Keratinocyte (primary cell): ENCODE data around the gene OSGEP. TPM values are rescaled to one million over a fixed set of nuclear protein-coding genes. Genes with fewer than 3 reads are reported as not detected.

Experiments
- DNase-seq: peaks from one replicate; pipeline ENCODE4 v3.0.0-alpha.2; 2011; ENCODE audit warnings: low read depth, missing footprints, low spot score
- FAIRE-seq: peaks from 2 replicates; lab custom pipeline; 2011; peaks lifted over from hg19 to GRCh38; lab: Jason Lieb, UNC
- H2AFZ ChIP-seq: 2 replicates; pipeline ENCODE4 v1.6.0; 2012; ENCODE audit warnings: low read length, control low read depth, inconsistent platforms; ENCODE audit not compliant: control insufficient read depth
- H3K27ac ChIP-seq: 2 replicates; pipeline ENCODE4 v1.5.1; 2011; ENCODE audit warnings: low read length; ENCODE audit not compliant: control insufficient read depth, insufficient read depth
- H3K27me3 ChIP-seq: 3 replicates; pipeline ENCODE4 v1.6.0; 2011; ENCODE audit warnings: low read length; ENCODE audit not compliant: control insufficient read depth, insufficient read depth; ENCODE audit errors: extremely low read depth
- H3K36me3 ChIP-seq, 2 experiments: 2 replicates in 1 of 2; 3 replicates in 1 of 2; pipeline ENCODE4 v1.5.1; 2011; ENCODE audit warnings: low read length in 2 of 2, mild to moderate bottlenecking in 1 of 2; ENCODE audit not compliant: control insufficient read depth in 2 of 2, insufficient read depth in 2 of 2; ENCODE audit errors: extremely low read depth in 1 of 2
- H3K4me1 ChIP-seq: 3 replicates; pipeline ENCODE4 v1.5.1; 2011; ENCODE audit warnings: low read length; ENCODE audit not compliant: control insufficient read depth, insufficient read depth; ENCODE audit errors: extremely low read depth
- H3K4me2 ChIP-seq: 3 replicates; pipeline ENCODE4 v1.6.0; 2011; ENCODE audit warnings: low read depth, low read length; ENCODE audit not compliant: control insufficient read depth, insufficient read depth; ENCODE audit errors: extremely low read depth
- H3K4me3 ChIP-seq, 3 experiments: fragments of 200-600 bp in 1 of 3; sonication (generic) in 1 of 3; 2 replicates in 2 of 3; 3 replicates in 1 of 3; pipeline ENCODE4 v1.5.1; 2011 to 2016; ENCODE audit warnings: low read length in 3 of 3, mild to moderate bottlenecking in 3 of 3, control low read depth in 2 of 3, inconsistent platforms in 1 of 3, low read depth in 1 of 3, mixed read lengths in 1 of 3, mixed run types in 1 of 3, moderate library complexity in 1 of 3; ENCODE audit not compliant: control insufficient read depth in 2 of 3, insufficient read depth in 2 of 3; ENCODE audit errors: extremely low read depth in 1 of 3
- H3K79me2 ChIP-seq: 2 replicates; pipeline ENCODE4 v1.6.0; 2012; ENCODE audit warnings: low read length; ENCODE audit not compliant: control insufficient read depth, insufficient read depth
- H3K9ac ChIP-seq: 3 replicates; pipeline ENCODE4 v1.6.0; 2011; ENCODE audit warnings: low read length; ENCODE audit not compliant: control insufficient read depth, insufficient read depth; ENCODE audit errors: extremely low read depth
- H3K9me1 ChIP-seq: 3 replicates; pipeline ENCODE4 v1.6.0; 2011; ENCODE audit warnings: low read length; ENCODE audit not compliant: control insufficient read depth, insufficient read depth; ENCODE audit errors: extremely low read depth
- H3K9me3 ChIP-seq: 2 replicates; pipeline ENCODE4 v1.5.1; 2012; ENCODE audit warnings: low read depth, low read length; ENCODE audit not compliant: control insufficient read depth
- H4K20me1 ChIP-seq: 3 replicates; pipeline ENCODE4 v1.6.0; 2011; ENCODE audit warnings: low read length; ENCODE audit not compliant: control insufficient read depth, insufficient read depth; ENCODE audit errors: extremely low read depth
- CTCF ChIP-seq, 3 experiments: IDR thresholded peaks in 1 of 3; conservative IDR thresholded peaks in 1 of 3; optimal IDR thresholded peaks in 1 of 3; 2 replicates in 2 of 3; 3 replicates in 1 of 3; pipeline versions ENCODE3 to v1.5.1; 2011; ENCODE audit warnings: low read length in 3 of 3, mild to moderate bottlenecking in 3 of 3, moderate library complexity in 2 of 3, control low read depth in 1 of 3, inconsistent platforms in 1 of 3; ENCODE audit not compliant: insufficient read depth in 2 of 3; ENCODE audit errors: extremely low read depth in 1 of 3
- EZH2 ChIP-seq: IDR thresholded peaks from one replicate; pipeline ENCODE4 v1.6.1; 2012; ENCODE audit warnings: inconsistent platforms, mild to moderate bottlenecking, low read length, moderate library complexity
- dilution Hi-C: fragments of 300-500 bp; cut with MboI; formaldehyde crosslinking; loops from one replicate; pipeline ENCODE4 v1.7.0; 2020; ENCODE audit warnings: low sequenced_read_pairs; ENCODE audit not compliant: extremely low pct_ligation_motif_present
- polyA plus RNA-seq, 5 experiments: library from polyadenylated mRNA; depleted of rRNA in 3 of 5; stranded (reverse) in 3 of 5; stranded (forward) in 1 of 5; unstranded in 1 of 5; fragments of >200 nt; gene quantifications; 1 replicate in 1 of 5; 2 replicates in 3 of 5; 3 replicates in 1 of 5; pipeline versions ENCODE4 v1.2.1 to v1.2.3, GENCODE V29; 2011 to 2012; ENCODE audit warnings: missing spikeins in 2 of 5, low read depth in 1 of 5, low replicate concordance in 1 of 5

The OSGEP gene
- polyA plus RNA-seq, 1 donor (not counting 4 experiments of a cell fraction or from before 2014, with no cell fraction given), result 34.5 TPM

- DNase-seq (no peak), FAIRE-seq (no peak)
- Histone ChIP-seq H3K27ac (no peak overlapping the region), H3K9me3 (no peaks in the 10 kb centered on the region), H3K4me1 (peaks cover 7% of the 10 kb centered on the region), H3K27me3 (peaks cover 7% of the 10 kb centered on the region), H3K9ac (no peak overlapping the region), H2AFZ (no peak overlapping the region), H3K36me3 (no peaks in the 10 kb centered on the region), H3K79me2 (no peaks in the 10 kb centered on the region), H3K4me3 (no peak overlapping the region), H4K20me1 (no peaks in the 10 kb centered on the region), H3K9me1 (no peaks in the 10 kb centered on the region), H3K4me2 (no peak overlapping the region)
- dilution Hi-C loops, result no loop called here
- TF ChIP-seq EZH2, result no peak
Observed at GRCh38 chr14:20429801-20430669, 24.6 kb downstream of the OSGEP start.

- FAIRE-seq, result no peak
- Histone ChIP-seq H3K36me3 (no peaks in the 10 kb centered on the region), H3K9ac (no peak overlapping the region), H3K4me1 (peaks cover 7% of the 10 kb centered on the region), H4K20me1 (no peaks in the 10 kb centered on the region), H3K9me3 (no peaks in the 10 kb centered on the region), H3K27ac (no peak overlapping the region), H3K4me2 (no peak overlapping the region), H3K27me3 (no peaks in the 10 kb centered on the region), H3K9me1 (no peaks in the 10 kb centered on the region), H3K79me2 (no peaks in the 10 kb centered on the region), H3K4me3 (no peak overlapping the region), H2AFZ (no peak overlapping the region)
- dilution Hi-C loops, result no loop called here
- no peak for DNase-seq
- TF ChIP-seq EZH2 (no peak), CTCF (optimal IDR thresholded peaks at IDR 0.05 in 1 of 3, IDR thresholded peaks at IDR 0.05 in 1 of 3, conservative IDR thresholded peaks at IDR 0.05 in 1 of 3; ENCODE audit: extremely low read depth in 1 of 3, insufficient read depth in 2 of 3, low read length in 3 of 3) (no peak)
Observed at GRCh38 chr14:20428802-20429201, 25.8 kb downstream of the OSGEP start.
